Caco-2 (cell line): ENCODE measurements around the gene DGKI. TPM values are rescaled to one million over a fixed set of nuclear protein-coding genes. Genes with fewer than 3 reads are reported as not detected.

Source experiments
- BruUV-seq: library from RNA; stranded (reverse); fragments of 400-500 nt; replicated peaks from 2 replicates; lab custom pipeline; 2021; lab: Mats Ljungman, UMichigan
- CTCF ChIA-PET: fragments of 300-600 bp; sonication (Branson Sonifier 250); formaldehyde crosslinking; loops from one replicate; lab custom pipeline; 2022; ENCODE audit warnings: antibody characterized with exemption; lab: Charles Lee
- POLR2A ChIA-PET: fragments of 300-600 bp; sonication (Branson Sonifier 250); formaldehyde crosslinking; loops from one replicate; lab custom pipeline; 2022; ENCODE audit warnings: antibody characterized with exemption; lab: Charles Lee
- DNase-seq, 2 experiments: peaks; one replicate each; pipeline versions ENCODE4 v3.0.0 to v3.0.0-alpha.2; 2020 to 2022
- H3K27me3 ChIP-seq: replicated peaks from 2 replicates; pipeline ENCODE4 v1.6.0; 2011; ENCODE audit warnings: low read length; ENCODE audit not compliant: control insufficient read depth, insufficient read depth
- H3K36me3 ChIP-seq: 2 replicates; pipeline ENCODE4 v1.5.1; 2011; ENCODE audit warnings: low read length; ENCODE audit not compliant: control insufficient read depth, insufficient read depth
- H3K4me1 ChIP-seq: fragments of 250-450 bp; sonication (Bioruptor Pico); 2 replicates; pipeline ENCODE4 v1.5.1; 2020; ENCODE audit warnings: mild to moderate bottlenecking
- H3K4me3 ChIP-seq: 2 replicates; pipeline ENCODE4 v1.5.1; 2011; ENCODE audit warnings: low read depth, mild to moderate bottlenecking, control low read depth, low read length
- H3K9me3 ChIP-seq: fragments of 250-450 bp; sonication (Bioruptor Pico); 2 replicates; pipeline ENCODE4 v1.5.1; 2020; ENCODE audit warnings: mild to moderate bottlenecking, moderate library complexity
- H3K27ac Mint-ChIP-seq: one replicate; pipeline ENCODE4 v1.8.0; 2022; ENCODE audit warnings: mixed read lengths; ENCODE audit not compliant: unreplicated experiment
- H3K27me3 Mint-ChIP-seq: one replicate; pipeline ENCODE4 v1.8.0; 2022; ENCODE audit warnings: mixed read lengths; ENCODE audit not compliant: insufficient read depth, unreplicated experiment
- H3K36me3 Mint-ChIP-seq: one replicate; pipeline ENCODE4 v1.8.0; 2022; ENCODE audit warnings: mild to moderate bottlenecking, mixed read lengths; ENCODE audit not compliant: insufficient read depth, unreplicated experiment
- H3K4me1 Mint-ChIP-seq: one replicate; pipeline ENCODE4 v1.8.0; 2022; ENCODE audit warnings: low read depth, mixed read lengths; ENCODE audit not compliant: unreplicated experiment
- H3K4me3 Mint-ChIP-seq: one replicate; pipeline ENCODE4 v1.8.0; 2022; ENCODE audit warnings: mild to moderate bottlenecking, moderate library complexity, mixed read lengths; ENCODE audit not compliant: unreplicated experiment
- H3K9me3 Mint-ChIP-seq: one replicate; pipeline ENCODE4 v1.8.0; 2022; ENCODE audit warnings: mixed read lengths; ENCODE audit not compliant: unreplicated experiment
- intact Hi-C: fragments of 100-400 bp; cut with micrococcal nuclease; formaldehyde crosslinking; loops from one replicate; pipeline ENCODE4 v1.10.0; 2022; ENCODE audit not compliant: unreplicated experiment
- total RNA-seq: library from RNA; stranded (reverse); gene quantifications from 2 replicates; pipeline ENCODE4 v1.2.3, GENCODE V29; 2022
- TF ChIP-seq, protein P1 (sequence below), 2 experiments: fragments of 200-600 bp in 1 of 2; IDR thresholded peaks; 1 replicate in 1 of 2; 2 replicates in 1 of 2; pipeline versions ENCODE4 v1.5.1 to v1.8.0; 2011 to 2022; ENCODE audit warnings: antibody characterized with exemption in 1 of 2, control low read depth in 1 of 2, inconsistent platforms in 1 of 2, low read depth in 1 of 2, low read length in 1 of 2, mild to moderate bottlenecking in 1 of 2, moderate library complexity in 1 of 2; ENCODE audit not compliant: insufficient read depth in 1 of 2, severe bottlenecking in 1 of 2, unreplicated experiment in 1 of 2

Gene DGKI
- total RNA-seq, 1 experiment from 2014 or later = 0.84 TPM

- intact Hi-C loops = no loop called here
- no peaks in the 10 kb centered on the region for H3K27me3 ChIP-seq
- DNase-seq = no peak
- Mint-ChIP-seq H3K27ac (no peak overlapping the region), H3K4me3 (no peak overlapping the region), H3K9me3 (no peaks in the 10 kb centered on the region), H3K4me1 (no peaks in the 10 kb centered on the region), H3K27me3 (peaks cover 9% of the 10 kb centered on the region), H3K36me3 (no peaks in the 10 kb centered on the region)
- ChIA-PET POLR2A (no interaction called here), CTCF (no interaction called here)
- TF ChIP-seq, protein P1, sequence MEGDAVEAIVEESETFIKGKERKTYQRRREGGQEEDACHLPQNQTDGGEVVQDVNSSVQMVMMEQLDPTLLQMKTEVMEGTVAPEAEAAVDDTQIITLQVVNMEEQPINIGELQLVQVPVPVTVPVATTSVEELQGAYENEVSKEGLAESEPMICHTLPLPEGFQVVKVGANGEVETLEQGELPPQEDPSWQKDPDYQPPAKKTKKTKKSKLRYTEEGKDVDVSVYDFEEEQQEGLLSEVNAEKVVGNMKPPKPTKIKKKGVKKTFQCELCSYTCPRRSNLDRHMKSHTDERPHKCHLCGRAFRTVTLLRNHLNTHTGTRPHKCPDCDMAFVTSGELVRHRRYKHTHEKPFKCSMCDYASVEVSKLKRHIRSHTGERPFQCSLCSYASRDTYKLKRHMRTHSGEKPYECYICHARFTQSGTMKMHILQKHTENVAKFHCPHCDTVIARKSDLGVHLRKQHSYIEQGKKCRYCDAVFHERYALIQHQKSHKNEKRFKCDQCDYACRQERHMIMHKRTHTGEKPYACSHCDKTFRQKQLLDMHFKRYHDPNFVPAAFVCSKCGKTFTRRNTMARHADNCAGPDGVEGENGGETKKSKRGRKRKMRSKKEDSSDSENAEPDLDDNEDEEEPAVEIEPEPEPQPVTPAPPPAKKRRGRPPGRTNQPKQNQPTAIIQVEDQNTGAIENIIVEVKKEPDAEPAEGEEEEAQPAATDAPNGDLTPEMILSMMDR (IDR thresholded peaks at IDR 0.05; ENCODE audit: insufficient read depth in 1 of 2, low read depth in 1 of 2, low read length in 1 of 2, severe bottlenecking in 1 of 2, unreplicated experiment in 1 of 2) = no peak
- no peak overlapping the region for H3K4me3 ChIP-seq
- no peaks in the 10 kb centered on the region for H3K4me1 ChIP-seq
- no peaks in the 10 kb centered on the region for H3K36me3 ChIP-seq
- no TSS peak for BruUV-seq
- no peaks in the 10 kb centered on the region for H3K9me3 ChIP-seq
Observed at GRCh38 chr7:137574812-137575211, 272.0 kb downstream of the DGKI start.

DNA sequence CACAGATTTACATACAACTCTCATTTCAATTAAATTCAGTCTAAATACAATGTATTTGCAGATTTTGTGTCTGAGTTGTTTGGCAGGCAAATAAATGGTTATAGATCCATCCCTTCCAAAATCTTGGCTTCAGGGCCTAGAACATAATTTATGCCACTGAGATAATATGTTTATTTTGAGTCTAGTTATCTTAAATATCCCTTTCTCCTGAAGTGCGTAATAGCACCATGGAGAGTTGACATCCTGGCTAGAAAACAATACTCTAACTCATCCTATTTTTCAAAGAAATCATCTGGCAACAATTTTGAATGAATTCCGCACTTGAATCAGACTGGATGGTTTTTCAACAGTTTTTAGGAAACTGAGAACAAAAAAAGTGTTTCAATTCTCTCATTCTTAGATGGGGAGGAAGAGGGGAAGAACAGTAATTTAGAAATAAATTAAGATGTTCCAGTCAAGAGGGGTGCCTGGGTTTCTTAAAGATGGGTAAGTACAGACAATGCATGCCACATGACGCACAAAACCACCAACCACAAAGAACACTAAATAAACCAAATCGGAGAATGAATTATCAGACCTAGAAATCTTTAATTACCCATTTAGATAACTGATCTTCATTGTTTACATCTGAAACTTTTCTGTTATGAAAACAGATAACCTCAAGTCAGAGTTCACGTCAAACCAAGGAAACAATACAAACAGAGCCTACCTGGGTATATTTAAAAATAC lies 274.6 kb downstream of the DGKI start:
- BruUV-seq = no TSS peak
- ChIA-PET POLR2A (no interaction called here), CTCF (no interaction called here)
- intact Hi-C loops = no loop called here
- H3K4me3 Mint-ChIP-seq = no peak overlapping the region
- TF ChIP-seq, protein P1 (IDR thresholded peaks at IDR 0.05; ENCODE audit: insufficient read depth in 1 of 2, low read depth in 1 of 2, low read length in 1 of 2, severe bottlenecking in 1 of 2, unreplicated experiment in 1 of 2) = no peak
- no peaks in the 10 kb centered on the region for H3K27me3 ChIP-seq
- no peak for DNase-seq
- H3K4me1 Mint-ChIP-seq = no peaks in the 10 kb centered on the region
- H3K4me1 ChIP-seq = no peaks in the 10 kb centered on the region
- H3K9me3 ChIP-seq = no peaks in the 10 kb centered on the region
- no peak overlapping the region for H3K27ac Mint-ChIP-seq
- H3K27me3 Mint-ChIP-seq = peaks cover 7% of the 10 kb centered on the region
- no peaks in the 10 kb centered on the region for H3K36me3 ChIP-seq
- H3K9me3 Mint-ChIP-seq = no peaks in the 10 kb centered on the region
- H3K4me3 ChIP-seq = no peak overlapping the region
- H3K36me3 Mint-ChIP-seq = no peaks in the 10 kb centered on the region

GRCh38 chr7:137564677-137565076 lies 282.1 kb downstream of the DGKI start:
- intact Hi-C loops = no loop called here
- TF ChIP-seq, protein P1 (IDR thresholded peaks at IDR 0.05; ENCODE audit: insufficient read depth in 1 of 2, low read depth in 1 of 2, low read length in 1 of 2, severe bottlenecking in 1 of 2, unreplicated experiment in 1 of 2) = no peak
- POLR2A ChIA-PET = no interaction called here

More at GRCh38 chr7:137564677-137565076, 282.1 kb downstream of the DGKI start:
- H3K4me1 Mint-ChIP-seq = no peaks in the 10 kb centered on the region
- CTCF ChIA-PET = no interaction called here
- no TSS peak for BruUV-seq
- Histone ChIP-seq H3K4me1 (no peaks in the 10 kb centered on the region), H3K4me3 (no peak overlapping the region), H3K27me3 (no peaks in the 10 kb centered on the region), H3K36me3 (no peaks in the 10 kb centered on the region), H3K9me3 (no peaks in the 10 kb centered on the region)
- peaks cover 14% of the 10 kb centered on the region for H3K9me3 Mint-ChIP-seq
- H3K36me3 Mint-ChIP-seq = no peaks in the 10 kb centered on the region
- no peak for DNase-seq
- H3K4me3 Mint-ChIP-seq = no peak overlapping the region
- H3K27me3 Mint-ChIP-seq = no peaks in the 10 kb centered on the region
- H3K27ac Mint-ChIP-seq = no peak overlapping the region
